Naive thymus-derived CD8-positive, alpha-beta T cell (primary cell): ENCODE measurements around the gene ELFN1. TPM values are rescaled to one million over a fixed set of nuclear protein-coding genes. Genes with fewer than 3 reads are reported as not detected.
A peak's percentile ranks its signal among the peaks of the same experiment; 100 is the strongest.

Experiments
- ATAC-seq, 2 donors: fragments of 150-1000 bp; cut with Tn5 transposase in 1 of 2; sonication (Bioruptor Pico), chemical (Tn5 transposase) in 1 of 2; 1 replicate in 1 of 2; 2 replicates in 1 of 2; pipeline ENCODE4 v1.10.0; 2021; ENCODE audit warnings: mild to moderate bottlenecking in 2 of 2, moderate library complexity in 2 of 2
- POLR2A ChIA-PET: fragments of 350-600 bp; sonication (Branson Sonifier 250); formaldehyde crosslinking; loops from one replicate; lab custom pipeline; 2021; ENCODE audit warnings: antibody characterized with exemption; lab: Charles Lee
- DNase-seq, 10 donors: peaks; one replicate each; pipeline versions ENCODE4 v3.0.0 to v3.0.0-alpha.2; 2020 to 2022
- H3K27ac Mint-ChIP-seq, 10 donors: one replicate each; pipeline ENCODE4 v1.8.0; 2020 to 2022; ENCODE audit warnings: mild to moderate bottlenecking in 10 of 10, mixed read lengths in 10 of 10, moderate library complexity in 4 of 10, inconsistent platforms in 1 of 10
- H3K27me3 Mint-ChIP-seq, 5 donors: one replicate each; pipeline ENCODE4 v1.8.0; 2021 to 2022; ENCODE audit warnings: mixed read lengths in 5 of 5
- H3K36me3 Mint-ChIP-seq, 3 donors: one replicate each; pipeline ENCODE4 v1.8.0; 2020 to 2022; ENCODE audit warnings: mixed read lengths in 3 of 3, mild to moderate bottlenecking in 2 of 3, inconsistent platforms in 1 of 3
- H3K4me1 Mint-ChIP-seq, 4 donors: one replicate each; pipeline ENCODE4 v1.8.0; 2021 to 2022; ENCODE audit warnings: mixed read lengths in 4 of 4
- H3K4me3 Mint-ChIP-seq, 10 donors: one replicate each; pipeline ENCODE4 v1.8.0; 2020 to 2022; ENCODE audit warnings: mild to moderate bottlenecking in 10 of 10, mixed read lengths in 10 of 10, moderate library complexity in 6 of 10, inconsistent platforms in 1 of 10
- H3K9me3 Mint-ChIP-seq, 9 donors: one replicate each; pipeline ENCODE4 v1.8.0; 2020 to 2022; ENCODE audit warnings: mixed read lengths in 9 of 9, mild to moderate bottlenecking in 3 of 9, inconsistent platforms in 1 of 9, moderate library complexity in 1 of 9
- polyA plus RNA-seq, 3 donors: library from polyadenylated mRNA; unstranded; fragments of 300-500 nt; fragmentation: Illumina TruSeq; gene quantifications; one replicate each; pipeline ENCODE4 v1.2.3, GENCODE V29; 2021
- total RNA-seq, 8 experiments: library from RNA in 2 of 8; stranded (reverse) in 2 of 8; gene quantifications; one replicate each; pipeline ENCODE4 v1.2.3 and lab custom pipeline; 2021 to 2026

The ELFN1 gene
- total and polyA plus RNA-seq, 5 experiments from 2014 or later: not detected

DNA sequence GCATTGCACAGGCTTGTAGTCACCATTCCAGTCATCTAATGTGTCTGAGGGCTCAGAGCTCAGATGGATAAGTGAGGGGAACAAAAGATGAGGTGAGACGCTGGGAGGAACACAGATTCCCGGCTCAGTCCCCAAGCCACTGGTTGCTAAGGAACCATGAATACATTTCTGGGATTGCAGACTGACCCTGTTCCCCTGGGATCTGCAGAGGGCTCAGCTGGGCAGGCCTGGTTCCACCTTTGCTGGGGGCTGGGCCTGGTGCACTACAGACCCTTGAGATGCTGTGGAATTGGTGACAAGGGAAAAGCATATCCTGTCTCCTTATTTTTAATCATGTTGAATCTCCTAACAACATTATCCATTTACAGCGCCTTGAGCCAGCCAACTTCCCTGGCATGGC is 19.2 kb downstream of the ELFN1 start:
- Mint-ChIP-seq H3K9me3 (peaks cover 9 to 40% (median 19%) of the 10 kb centered on the region in 9 donors), H3K27ac (no peak overlapping the region)

DNA sequence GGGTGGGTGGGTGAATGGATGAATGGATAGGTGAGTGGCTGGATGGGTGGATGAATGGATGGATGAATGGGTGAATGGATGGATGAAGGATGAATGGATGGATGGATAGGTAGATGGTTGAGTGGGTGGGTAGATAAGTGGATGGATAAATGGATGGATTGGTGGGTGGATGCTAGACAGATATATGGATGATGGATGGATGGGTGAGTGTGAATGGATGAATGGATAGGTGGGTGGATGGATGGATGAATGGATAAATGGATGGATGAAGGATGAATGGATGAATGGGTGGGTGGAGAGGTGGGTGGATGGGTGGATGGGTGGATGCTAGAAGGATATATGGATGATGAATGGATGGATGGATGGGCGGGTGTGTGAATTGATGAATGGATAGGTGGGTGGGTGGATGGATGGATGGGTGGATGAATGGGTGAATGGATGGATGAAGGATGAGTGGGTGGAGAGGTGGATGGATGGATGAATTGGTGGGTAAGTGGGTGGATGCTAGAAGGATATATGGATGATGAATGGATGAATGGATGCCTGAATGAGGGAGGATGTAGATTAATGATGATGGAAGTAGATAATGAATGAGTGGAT is 20.4 kb downstream of the ELFN1 start:
- POLR2A ChIA-PET: no interaction called here
- Mint-ChIP-seq H3K27ac (no peak overlapping the region), H3K9me3 (peaks cover under 1 to 29% (median 11%) of the 10 kb centered on the region in 9 donors), H3K4me3 (no peak overlapping the region), H3K36me3 (peaks cover 0 to 20% (median 0%) of the 10 kb centered on the region in 3 donors), H3K4me1 (no peaks in the 10 kb centered on the region), H3K27me3 (peaks cover 7 to 28% (median 16%) of the 10 kb centered on the region in 5 donors)
- no peak for DNase-seq
- no peak for ATAC-seq

More for the DNA sequence above, 19.2 kb downstream of the ELFN1 start:
- Mint-ChIP-seq H3K36me3 (peaks cover 0 to 32% (median 6%) of the 10 kb centered on the region in 3 donors), H3K27me3 (peaks cover 10 to 27% (median 16%) of the 10 kb centered on the region in 5 donors), H3K4me1 (no peaks in the 10 kb centered on the region), H3K4me3 (no peak overlapping the region)
- DNase-seq (no peak), ATAC-seq (no peak)
- POLR2A ChIA-PET: no interaction called here

DNA sequence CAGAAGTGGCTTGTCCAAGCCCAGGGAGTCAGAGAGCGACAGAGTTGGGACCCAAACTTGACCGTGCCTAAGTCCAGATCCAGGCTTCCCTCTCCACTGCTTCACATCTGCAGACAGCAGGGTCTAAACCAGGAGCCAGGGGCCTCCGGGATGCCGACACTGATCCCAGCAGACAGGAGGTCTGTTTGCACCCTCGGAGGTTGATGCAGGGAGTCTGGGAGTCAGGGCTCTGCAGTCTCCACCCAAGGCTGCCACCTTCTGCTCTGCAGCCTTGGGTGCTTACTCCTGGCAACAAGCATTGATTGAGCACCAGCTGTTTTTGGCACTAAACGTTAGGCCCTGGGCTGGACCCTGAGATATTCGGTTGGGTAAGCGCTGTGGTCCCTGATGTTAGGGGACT is 21.0 kb downstream of the ELFN1 start:
- POLR2A ChIA-PET: no interaction called here
- ATAC-seq (no peak), DNase-seq (peak in 1 of 10 donors; percentile 28)
- peaks cover 7 to 33% (median 22%) of the 10 kb centered on the region in 5 donors for H3K27me3 Mint-ChIP-seq
- peaks cover 0 to 25% (median 8%) of the 10 kb centered on the region in 9 donors for H3K9me3 Mint-ChIP-seq
- H3K36me3 Mint-ChIP-seq: peaks cover 0 to 19% (median 0%) of the 10 kb centered on the region in 3 donors
- H3K27ac Mint-ChIP-seq: peak overlapping the region in 1 of 10 donors; percentile 9
- no peak overlapping the region for H3K4me3 Mint-ChIP-seq
- H3K4me1 Mint-ChIP-seq: no peaks in the 10 kb centered on the region

DNA sequence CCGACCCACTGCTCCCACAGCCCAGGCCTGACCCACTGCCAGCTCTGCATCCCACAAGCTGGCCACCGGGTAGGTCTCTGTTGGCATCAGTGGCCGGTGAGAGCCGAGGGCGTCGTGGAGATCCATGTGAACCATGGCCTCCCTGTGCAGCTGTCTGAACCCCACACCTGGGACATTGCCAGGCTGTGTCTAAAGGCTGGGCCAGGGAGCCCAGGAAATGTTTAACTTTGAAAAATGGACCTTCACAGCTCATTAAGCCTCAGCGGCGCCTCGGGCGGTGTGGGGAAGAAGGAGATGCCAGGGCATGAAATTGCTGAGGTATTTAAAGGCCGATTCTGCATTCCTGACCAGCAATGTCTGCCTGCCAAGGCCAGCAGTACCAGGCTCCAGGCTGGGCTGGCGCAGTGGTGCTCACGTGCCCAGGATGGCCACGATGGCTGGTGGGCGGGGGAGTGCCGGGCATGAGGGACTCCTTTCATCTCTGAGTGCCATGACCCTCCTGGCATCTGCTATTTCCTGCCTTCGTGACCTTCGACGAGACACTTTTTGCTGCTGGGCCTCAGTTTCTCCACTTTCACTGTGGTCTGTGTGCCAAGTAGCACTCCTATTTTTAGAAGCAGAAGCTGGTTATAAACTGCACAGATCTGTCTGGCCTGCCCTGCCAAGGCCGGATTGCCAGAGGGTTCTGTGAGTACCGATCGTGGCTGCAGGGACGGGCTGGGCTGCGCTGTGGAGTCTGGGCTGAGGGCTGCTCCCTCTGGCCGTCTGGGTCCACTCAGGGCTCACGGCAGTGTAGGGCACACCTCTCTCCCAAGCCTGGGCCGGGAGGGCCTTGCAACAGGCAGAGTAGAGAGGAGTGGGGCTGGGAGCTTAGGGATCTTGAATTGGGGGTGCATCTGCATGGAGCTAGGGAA is 21.8 kb downstream of the ELFN1 start:
- H3K36me3 Mint-ChIP-seq: peaks cover 0 to 12% (median 0%) of the 10 kb centered on the region in 3 donors
- H3K4me3 Mint-ChIP-seq: peak overlapping the region in 1 of 10 donors; percentile 57
- H3K4me1 Mint-ChIP-seq: no peaks in the 10 kb centered on the region
- peaks cover 0 to 20% (median 8%) of the 10 kb centered on the region in 9 donors for H3K9me3 Mint-ChIP-seq
- POLR2A ChIA-PET: no interaction called here
- ATAC-seq (no peak), DNase-seq (peak in 1 of 10 donors; percentile 53)
- H3K27me3 Mint-ChIP-seq: peaks cover 7 to 39% (median 16%) of the 10 kb centered on the region in 5 donors
- no peak overlapping the region for H3K27ac Mint-ChIP-seq

DNA sequence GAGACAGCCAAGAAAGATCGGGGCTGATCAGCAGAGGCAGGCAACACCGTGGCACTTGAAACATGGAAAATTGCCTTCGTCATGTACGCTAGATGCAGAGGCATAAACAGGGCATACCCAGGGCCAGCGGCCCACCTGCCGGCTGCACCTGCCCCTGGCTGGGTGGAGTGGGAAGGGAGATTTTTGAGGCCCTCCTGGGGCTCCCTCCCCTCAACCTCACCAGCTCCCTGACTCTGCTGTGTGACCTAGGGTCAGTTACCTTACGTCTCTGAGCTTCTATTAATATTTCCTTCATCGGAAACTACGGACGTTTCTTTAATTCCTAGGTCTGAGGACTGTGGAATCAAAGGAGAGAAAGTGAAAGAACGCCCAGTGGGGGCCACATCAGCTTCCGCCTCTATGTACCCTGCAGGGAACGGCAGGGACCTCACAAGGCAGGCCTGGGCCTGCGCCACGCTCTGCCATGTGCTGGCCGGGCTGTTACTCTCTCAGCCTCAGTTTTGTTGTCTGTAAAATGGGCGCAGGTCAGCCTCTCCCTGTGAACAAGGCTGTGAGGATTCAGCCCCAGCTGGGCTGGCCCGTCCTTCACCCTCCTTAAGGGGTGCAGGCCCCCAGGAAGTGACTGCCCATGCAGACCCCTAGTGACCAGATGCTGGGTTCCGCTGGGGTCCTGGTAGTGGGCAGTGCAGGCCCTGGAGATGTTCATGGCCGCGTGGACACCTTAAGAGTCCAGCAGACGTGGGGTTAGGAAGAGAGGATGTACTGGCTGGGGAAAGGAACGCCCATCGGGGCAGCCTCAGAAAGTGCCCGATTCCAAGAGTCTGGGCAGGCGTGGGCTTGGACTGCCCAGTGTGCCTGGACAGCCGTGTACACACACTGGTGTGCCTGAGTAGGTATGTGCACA is 22.7 kb downstream of the ELFN1 start:
- POLR2A ChIA-PET: no interaction called here
- DNase-seq: peak in 1 of 10 donors; percentile 51
- peak overlapping the region in 1 of 10 donors; percentile 57 for H3K4me3 Mint-ChIP-seq
- H3K27me3 Mint-ChIP-seq: peaks cover 7 to 39% (median 14%) of the 10 kb centered on the region in 5 donors
- no peak overlapping the region for H3K27ac Mint-ChIP-seq
- H3K4me1 Mint-ChIP-seq: peaks cover 0 to under 1% (median 0%) of the 10 kb centered on the region in 4 donors
- no peak for ATAC-seq
- peaks cover 0 to 12% (median 0%) of the 10 kb centered on the region in 3 donors for H3K36me3 Mint-ChIP-seq
- H3K9me3 Mint-ChIP-seq: peaks cover 0 to 14% (median 5%) of the 10 kb centered on the region in 9 donors

DNA sequence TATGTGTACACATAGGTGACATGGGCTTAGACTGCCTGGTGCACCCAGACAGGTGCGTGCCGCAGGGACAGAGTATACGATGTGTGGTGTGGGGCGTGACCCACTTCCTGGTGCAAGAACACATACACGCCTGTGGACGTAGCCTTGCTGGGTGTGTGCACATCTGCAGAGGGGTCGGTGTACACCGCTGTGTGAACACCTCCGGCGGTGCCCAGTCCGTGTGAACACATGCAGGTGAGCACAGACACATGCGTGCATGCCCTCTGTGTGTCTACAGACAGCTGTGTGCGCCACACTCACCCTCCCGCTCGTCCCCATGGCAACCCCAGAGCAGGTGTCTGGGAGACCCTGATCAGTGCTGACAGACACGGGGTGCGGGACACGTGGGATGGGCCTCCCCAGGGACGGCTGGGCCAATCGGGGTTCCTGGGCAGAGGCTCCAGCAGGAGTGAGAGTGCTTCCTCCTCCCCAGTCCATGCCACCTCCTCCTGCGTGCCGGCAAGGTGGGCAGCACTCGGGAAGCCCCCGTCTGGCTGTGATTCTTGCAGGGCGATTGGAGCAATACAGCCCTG is 23.4 kb downstream of the ELFN1 start:
- Mint-ChIP-seq H3K27ac (no peak overlapping the region), H3K4me1 (peaks cover 0 to 6% (median under 1%) of the 10 kb centered on the region in 4 donors), H3K36me3 (peaks cover 0 to 8% (median 0%) of the 10 kb centered on the region in 3 donors), H3K4me3 (no peak overlapping the region), H3K27me3 (peaks cover 7 to 39% (median 13%) of the 10 kb centered on the region in 5 donors), H3K9me3 (peaks cover 0 to 10% (median 3%) of the 10 kb centered on the region in 9 donors)
- ATAC-seq (no peak), DNase-seq (peak in 1 of 10 donors; percentile 28)
- POLR2A ChIA-PET: no interaction called here

DNA sequence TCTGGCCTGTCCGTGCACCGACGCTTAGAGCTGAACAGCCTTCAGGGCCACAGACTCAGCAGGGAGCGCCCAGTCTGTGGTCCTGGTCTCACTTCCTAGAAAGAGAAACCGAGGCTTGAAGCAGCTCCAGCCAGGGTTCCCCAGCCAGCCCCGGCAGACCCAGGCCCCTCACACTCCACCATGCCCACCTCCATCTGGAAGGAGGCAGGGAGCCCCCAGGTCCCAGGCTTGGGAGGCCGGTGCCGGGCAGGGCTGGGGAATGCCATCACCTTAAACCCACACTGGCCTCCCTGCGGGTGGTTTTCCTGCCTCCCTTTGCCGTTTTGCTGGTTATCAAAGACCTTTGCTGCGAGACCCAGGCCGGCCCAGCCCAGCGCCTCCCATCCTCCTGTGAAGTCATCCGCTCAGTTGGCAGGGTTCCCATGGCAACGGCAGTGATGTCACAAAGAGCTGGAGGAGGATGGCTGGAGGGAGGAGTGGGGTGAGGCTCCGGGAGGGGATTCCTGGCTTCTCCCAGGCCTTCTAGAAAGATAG is 24.0 kb downstream of the ELFN1 start:
- peak in 1 of 10 donors; percentile 31 for DNase-seq
- peaks cover 0 to 6% (median under 1%) of the 10 kb centered on the region in 4 donors for H3K4me1 Mint-ChIP-seq
- H3K4me3 Mint-ChIP-seq: no peak overlapping the region
- no peak for ATAC-seq
- peaks cover 0 to 2% (median 0%) of the 10 kb centered on the region in 3 donors for H3K36me3 Mint-ChIP-seq
- no peak overlapping the region for H3K27ac Mint-ChIP-seq
- peaks cover 0 to 10% (median 0%) of the 10 kb centered on the region in 9 donors for H3K9me3 Mint-ChIP-seq
- H3K27me3 Mint-ChIP-seq: peaks cover 7 to 39% (median 13%) of the 10 kb centered on the region in 5 donors
- POLR2A ChIA-PET: no interaction called here

DNA sequence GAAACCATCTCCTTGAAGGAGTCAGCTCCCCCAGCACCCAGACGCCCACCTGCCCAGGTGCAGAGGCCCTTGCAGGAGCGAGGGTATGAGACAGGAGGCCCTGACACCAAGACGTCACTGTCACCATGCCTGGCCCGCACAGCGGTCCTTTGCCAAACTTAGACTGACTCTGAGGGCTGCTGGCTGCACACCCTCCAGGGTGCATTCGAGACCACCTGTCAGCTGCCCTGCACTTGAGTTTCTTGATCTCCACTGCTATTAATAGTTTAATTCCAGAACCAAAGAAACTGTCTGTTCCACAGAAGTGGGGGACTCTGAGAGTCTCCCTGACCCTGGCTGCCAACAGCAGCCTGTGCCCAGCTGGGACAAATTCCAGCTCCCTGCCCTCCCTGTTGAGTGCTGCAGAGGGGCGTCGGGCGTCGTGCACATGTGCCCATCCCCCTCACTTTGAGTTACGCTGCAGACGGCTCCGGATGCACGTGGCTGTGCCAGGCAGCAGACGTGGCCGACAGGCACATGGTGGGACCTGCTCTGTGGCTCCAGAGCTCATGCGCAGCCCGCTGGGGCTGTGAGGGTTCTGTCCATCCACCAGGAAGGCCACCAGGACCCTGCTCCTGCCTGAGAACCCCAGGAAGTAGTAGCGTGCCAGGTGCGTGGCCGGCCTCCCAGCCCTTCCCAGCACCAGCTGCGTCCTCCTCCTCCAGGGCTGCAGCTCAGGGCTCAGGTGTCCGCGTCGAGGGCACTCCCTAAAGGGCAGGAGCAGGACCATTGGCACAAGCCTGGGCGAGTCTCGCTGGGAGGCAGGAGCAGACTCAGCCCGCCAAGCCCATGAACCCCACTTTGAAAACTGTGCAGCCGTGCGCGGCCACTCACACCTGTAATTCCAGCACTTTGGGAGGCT is 24.8 kb downstream of the ELFN1 start:
- peak in 1 of 10 donors; percentile 24 for DNase-seq
- Mint-ChIP-seq H3K27ac (no peak overlapping the region), H3K27me3 (peaks cover 7 to 35% (median 11%) of the 10 kb centered on the region in 5 donors), H3K4me3 (no peak overlapping the region), H3K4me1 (peaks cover 0 to 6% (median under 1%) of the 10 kb centered on the region in 4 donors), H3K36me3 (no peaks in the 10 kb centered on the region), H3K9me3 (peaks cover 0 to 6% (median 0%) of the 10 kb centered on the region in 9 donors)
- no peak for ATAC-seq
- POLR2A ChIA-PET: no interaction called here

DNA sequence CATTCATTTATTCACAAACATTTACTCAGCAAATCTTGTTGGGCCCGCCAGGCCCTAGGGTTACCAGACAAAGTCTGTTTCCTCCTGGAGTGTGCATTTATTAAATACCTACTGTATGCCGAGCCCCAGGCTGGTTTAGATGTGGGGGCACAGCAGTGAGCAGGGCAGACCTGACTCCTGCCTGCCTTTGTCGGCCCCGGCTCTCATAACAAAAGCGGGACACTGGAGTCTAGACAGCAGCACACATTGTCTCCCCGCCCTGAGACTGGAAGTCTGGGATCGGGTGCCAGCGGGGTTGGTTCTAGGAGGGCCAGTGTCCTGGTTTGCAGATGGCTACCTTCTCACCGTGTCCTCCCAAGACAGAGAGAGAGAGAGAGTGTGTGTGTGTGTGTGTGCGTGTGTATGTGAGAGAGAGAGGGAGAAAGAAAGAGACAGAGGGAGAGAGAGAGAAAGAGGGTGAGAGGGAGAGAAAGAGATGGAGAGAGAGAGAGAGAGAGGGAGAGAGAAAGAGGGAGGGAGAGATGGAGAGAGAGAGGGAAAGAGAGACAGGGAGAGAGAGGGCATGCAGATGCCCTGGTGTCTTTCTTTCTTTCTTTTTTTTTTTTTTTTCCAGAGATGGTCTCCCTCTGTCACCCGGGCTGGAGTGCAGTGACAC is 25.9 kb downstream of the ELFN1 start:
- ATAC-seq (no peak), DNase-seq (no peak)
- H3K27ac Mint-ChIP-seq: peak overlapping the region in 2 of 10 donors; percentile 13 to 69

More for the DNA sequence above, 25.9 kb downstream of the ELFN1 start:
- no peak overlapping the region for H3K4me3 Mint-ChIP-seq
- H3K27me3 Mint-ChIP-seq: peaks cover 0 to 26% (median 7%) of the 10 kb centered on the region in 5 donors
- POLR2A ChIA-PET: no interaction called here
- no peaks in the 10 kb centered on the region for H3K36me3 Mint-ChIP-seq
- H3K9me3 Mint-ChIP-seq: peaks cover 0 to 3% (median 0%) of the 10 kb centered on the region in 9 donors
- peaks cover 0 to 6% (median under 1%) of the 10 kb centered on the region in 4 donors for H3K4me1 Mint-ChIP-seq
